WTC11 (cell line): ENCODE results near the gene ACP3. TPM values are rescaled to one million over a fixed set of nuclear protein-coding genes. Genes with fewer than 3 reads are reported as not detected.

ENCODE experiments used
- ATAC-seq: fragments of 200-7000 bp; cut with Tn5 transposase; 2 replicates; pipeline ENCODE4 v1.10.0; 2021; ENCODE audit warnings: mild to moderate bottlenecking, moderate library complexity
- CTCF ChIA-PET: fragments of 300-600 bp; sonication (Branson Sonifier 250); formaldehyde crosslinking; loops from one replicate; lab custom pipeline; 2021; ENCODE audit warnings: antibody characterized with exemption; lab: Charles Lee
- POLR2A ChIA-PET: fragments of 350-600 bp; sonication (Branson Sonifier 250); formaldehyde crosslinking; loops from one replicate; lab custom pipeline; 2021; ENCODE audit warnings: antibody characterized with exemption; lab: Charles Lee
- DNase-seq: peaks from one replicate; pipeline ENCODE4 v3.0.0; 2021; ENCODE audit warnings: low spot score
- H3K27ac Mint-ChIP-seq: 2 replicates; pipeline ENCODE4 v1.8.0; 2021; ENCODE audit warnings: mixed read lengths
- H3K27me3 Mint-ChIP-seq: 2 replicates; pipeline ENCODE4 v1.8.0; 2021; ENCODE audit warnings: low read depth, mild to moderate bottlenecking, moderate library complexity, mixed read lengths
- H3K36me3 Mint-ChIP-seq: 2 replicates; pipeline ENCODE4 v1.8.0; 2021; ENCODE audit warnings: mixed read lengths
- H3K4me1 Mint-ChIP-seq: 2 replicates; pipeline ENCODE4 v1.8.0; 2022; ENCODE audit warnings: mixed read lengths
- H3K4me3 Mint-ChIP-seq: 2 replicates; pipeline ENCODE4 v1.8.0; 2021; ENCODE audit warnings: mild to moderate bottlenecking, moderate library complexity, mixed read lengths
- H3K9me3 Mint-ChIP-seq: 2 replicates; pipeline ENCODE4 v1.8.0; 2021; ENCODE audit warnings: mixed read lengths
- ARID4B ChIP-seq: sonication (generic); formaldehyde crosslinking; IDR thresholded peaks from 2 replicates; pipeline ENCODE4 v1.8.0; 2023; ENCODE audit warnings: missing genetic modification reagents, mild to moderate bottlenecking, borderline replicate concordance
- ATF1 ChIP-seq: sonication (generic); formaldehyde crosslinking; IDR thresholded peaks from 2 replicates; pipeline ENCODE4 v1.8.1; 2023; ENCODE audit warnings: mild to moderate bottlenecking, moderate library complexity, missing genetic modification reagents
- E2F5 ChIP-seq: sonication (generic); formaldehyde crosslinking; IDR thresholded peaks from 2 replicates; pipeline ENCODE4 v1.8.1; 2022; ENCODE audit warnings: mild to moderate bottlenecking, moderate library complexity, missing genetic modification reagents
- ETV6 ChIP-seq: sonication (generic); formaldehyde crosslinking; IDR thresholded peaks from 2 replicates; pipeline ENCODE4 v1.8.1; 2022; ENCODE audit warnings: mild to moderate bottlenecking, missing genetic modification reagents
- FOXJ3 ChIP-seq: sonication (generic); formaldehyde crosslinking; IDR thresholded peaks from 2 replicates; pipeline ENCODE4 v1.9.0; 2021; ENCODE audit warnings: missing genetic modification reagents, mild to moderate bottlenecking, borderline replicate concordance
- FOXK1 ChIP-seq: sonication (generic); formaldehyde crosslinking; IDR thresholded peaks from 2 replicates; pipeline ENCODE4 v1.8.0; 2022; ENCODE audit warnings: mild to moderate bottlenecking, moderate library complexity, missing genetic modification reagents
- FOXP4 ChIP-seq: sonication (generic); formaldehyde crosslinking; IDR thresholded peaks from 2 replicates; pipeline ENCODE4 v1.8.0; 2022; ENCODE audit warnings: mild to moderate bottlenecking, missing genetic modification reagents
- HMGXB4 ChIP-seq: sonication (generic); formaldehyde crosslinking; IDR thresholded peaks from 2 replicates; pipeline ENCODE4 v1.8.1; 2023; ENCODE audit warnings: mild to moderate bottlenecking, moderate library complexity, missing genetic modification reagents
- IRF2 ChIP-seq: sonication (generic); formaldehyde crosslinking; IDR thresholded peaks from 2 replicates; pipeline ENCODE4 v1.8.0; 2022; ENCODE audit warnings: low read depth, missing genetic modification reagents, borderline replicate concordance
- MAX ChIP-seq: sonication (generic); formaldehyde crosslinking; IDR thresholded peaks from 2 replicates; pipeline ENCODE4 v1.8.0; 2022; ENCODE audit warnings: mild to moderate bottlenecking, missing genetic modification reagents
- MLX ChIP-seq: sonication (generic); formaldehyde crosslinking; IDR thresholded peaks from 2 replicates; pipeline ENCODE4 v1.8.1; 2023; ENCODE audit warnings: mild to moderate bottlenecking, missing genetic modification reagents, moderate library complexity
- NR3C1 ChIP-seq: sonication (generic); formaldehyde crosslinking; conservative IDR thresholded peaks from 2 replicates; pipeline ENCODE4 v1.8.1; 2023; ENCODE audit warnings: low read depth, mild to moderate bottlenecking, missing genetic modification reagents
- OVOL2 ChIP-seq: fragments of 250-450 bp; sonication (Bioruptor Pico); IDR thresholded peaks from 2 replicates; pipeline ENCODE4 v1.9.0; 2021; ENCODE audit warnings: mild to moderate bottlenecking, borderline replicate concordance
- RORB ChIP-seq: fragments of 250-450 bp; sonication (Bioruptor Pico); IDR thresholded peaks from 2 replicates; pipeline ENCODE4 v1.9.0; 2021; ENCODE audit warnings: mild to moderate bottlenecking
- SMAD3 ChIP-seq: sonication (generic); formaldehyde crosslinking; IDR thresholded peaks from 2 replicates; pipeline ENCODE4 v1.8.0; 2022; ENCODE audit warnings: missing genetic modification reagents, mild to moderate bottlenecking, borderline replicate concordance
- USF2 ChIP-seq: sonication (generic); formaldehyde crosslinking; IDR thresholded peaks from 2 replicates; pipeline ENCODE4 v1.8.1; 2023; ENCODE audit warnings: mild to moderate bottlenecking, missing genetic modification reagents, moderate library complexity
- ZBTB43 ChIP-seq: sonication (generic); formaldehyde crosslinking; IDR thresholded peaks from 2 replicates; pipeline ENCODE4 v1.8.1; 2023; ENCODE audit warnings: mild to moderate bottlenecking, missing genetic modification reagents
- ZNF317 ChIP-seq: sonication (generic); formaldehyde crosslinking; IDR thresholded peaks from 2 replicates; pipeline ENCODE4 v1.8.1; 2023; ENCODE audit warnings: low read depth, mild to moderate bottlenecking, moderate library complexity, missing genetic modification reagents, borderline replicate concordance
- ZNF396 ChIP-seq: fragments of 250-450 bp; sonication (Bioruptor Pico); IDR thresholded peaks from 2 replicates; pipeline ENCODE4 v1.8.0; 2021; ENCODE audit warnings: mild to moderate bottlenecking, moderate library complexity, borderline replicate concordance
- ZNF425 ChIP-seq: fragments of 250-450 bp; sonication (Bioruptor Pico); conservative IDR thresholded peaks from 2 replicates; pipeline ENCODE4 v1.9.0; 2021; ENCODE audit warnings: mild to moderate bottlenecking
- total RNA-seq: library from RNA; stranded (reverse); gene quantifications from 3 replicates; pipeline ENCODE4 v1.2.3, GENCODE V29; 2021

The ACP3 gene
- total RNA-seq, 1 experiment from 2014 or later, result 2.5 TPM

GRCh38 chr3:132382688-132383194 is 65.5 kb downstream of the ACP3 start (continued):
- TF ChIP-seq MLX (CRISPR knock-in tag), result 0 out of 2 replicates have a peak, but pooled peaks have one; percentile 42
- TF ChIP-seq FOXP4 (CRISPR knock-in tag), result 0 out of 2 replicates have a peak, but pooled peaks have one; percentile 15
- no peak for TF ChIP-seq ZNF317 (CRISPR knock-in tag)
- 0 out of 2 replicates have a peak, but pooled peaks have one; percentile 10 for TF ChIP-seq ETV6 (CRISPR knock-in tag)
- TF ChIP-seq OVOL2, result no peak
- no peak for TF ChIP-seq MAX (CRISPR knock-in tag)
- no peak for TF ChIP-seq HMGXB4
- TF ChIP-seq, all 79 proteins: peak for 9

- ATAC-seq, result no peak
- CTCF ChIA-PET, result no interaction called here
- peaks cover 24% of the 10 kb centered on the region for H3K4me1 Mint-ChIP-seq
- H3K27me3 Mint-ChIP-seq, result no peaks in the 10 kb centered on the region; the same call in 1 of the 2 replicates
- no peak overlapping the region for H3K4me3 Mint-ChIP-seq
- H3K27ac Mint-ChIP-seq, result no peak overlapping the region
- H3K9me3 Mint-ChIP-seq, result peaks cover 13% of the 10 kb centered on the region
- H3K36me3 Mint-ChIP-seq, result peaks cover 16% of the 10 kb centered on the region
- POLR2A ChIA-PET, result no interaction called here
- DNase-seq, result no peak
- TF ChIP-seq SMAD3 (CRISPR knock-in tag), result no peak
- TF ChIP-seq ATF1, result no peak
- no peak for TF ChIP-seq E2F5 (CRISPR knock-in tag)
- TF ChIP-seq ZNF425 (CRISPR knock-in tag), result no peak
- no peak for TF ChIP-seq OVOL2
- TF ChIP-seq ZNF396, result no peak
- TF ChIP-seq FOXK1 (CRISPR knock-in tag), result no peak
- TF ChIP-seq USF2 (CRISPR knock-in tag), result no peak
- TF ChIP-seq ZBTB43 (CRISPR knock-in tag), result no peak
- TF ChIP-seq FOXJ3 (CRISPR knock-in tag), result no peak
- TF ChIP-seq RORB (CRISPR knock-in tag), result no peak
- TF ChIP-seq ARID4B (CRISPR knock-in tag), result no peak
- no peak for TF ChIP-seq MAX (CRISPR knock-in tag)
- TF ChIP-seq NR3C1 (CRISPR knock-in tag), result no peak
- no peak for TF ChIP-seq IRF2
Observed at GRCh38 chr3:132386259-132386658, 69.1 kb downstream of the ACP3 start.
